OCI-LY7 (cell line): ENCODE results near the gene VKORC1. TPM values are rescaled to one million over a fixed set of nuclear protein-coding genes. Genes with fewer than 3 reads are reported as not detected.

ENCODE experiments used
- BruUV-seq: library from RNA; stranded (reverse); fragments of 400-500 nt; replicated peaks from 2 replicates; lab custom pipeline; 2021; lab: Mats Ljungman, UMichigan
- CTCF ChIA-PET: fragments of 300-600 bp; sonication (Branson Sonifier 250); formaldehyde crosslinking; loops from one replicate; lab custom pipeline; 2022; ENCODE audit warnings: antibody characterized with exemption; ENCODE audit not compliant: unreplicated experiment; lab: Charles Lee
- POLR2A ChIA-PET: fragments of 300-600 bp; sonication (Branson Sonifier 250); formaldehyde crosslinking; loops from one replicate; lab custom pipeline; 2022; ENCODE audit warnings: antibody characterized with exemption; lab: Charles Lee
- DNase-seq: peaks from one replicate; pipeline ENCODE4 v3.0.0-alpha.2; 2015; ENCODE audit warnings: low spot score
- H2AFZ ChIP-seq: fragments of 200-600 bp; sonication (generic), shearing (Covaris generic); 2 replicates; pipeline ENCODE4 v1.6.1; 2014; ENCODE audit warnings: mild to moderate bottlenecking, antibody characterized with exemption, low read length, moderate library complexity
- H3K27ac ChIP-seq: fragments of 200-600 bp; sonication (generic); 2 replicates; pipeline ENCODE4 v1.5.1; 2014; ENCODE audit warnings: mixed run types, low read depth, mild to moderate bottlenecking, moderate library complexity, low read length, inconsistent platforms; ENCODE audit not compliant: poor library complexity, severe bottlenecking
- H3K36me3 ChIP-seq: fragments of 200-600 bp; sonication (generic); 2 replicates; pipeline ENCODE4 v1.6.1; 2014; ENCODE audit warnings: mild to moderate bottlenecking, antibody characterized with exemption, low read length, moderate library complexity, mixed read lengths; ENCODE audit not compliant: insufficient read depth
- H3K4me1 ChIP-seq: fragments of 200-600 bp; sonication (generic); 2 replicates; pipeline ENCODE4 v1.5.1; 2014; ENCODE audit warnings: mild to moderate bottlenecking, low read length; ENCODE audit not compliant: insufficient read depth, poor library complexity, severe bottlenecking
- H3K4me2 ChIP-seq: fragments of 200-600 bp; sonication (generic); 2 replicates; pipeline ENCODE4 v1.6.1; 2014; ENCODE audit warnings: mild to moderate bottlenecking, low read length
- H3K4me3 ChIP-seq: fragments of 200-600 bp; sonication (generic); 2 replicates; pipeline ENCODE4 v1.5.1; 2014; ENCODE audit warnings: mild to moderate bottlenecking, low read depth, low read length; ENCODE audit not compliant: poor library complexity, severe bottlenecking
- H3K79me2 ChIP-seq: fragments of 200-600 bp; sonication (generic); 2 replicates; pipeline ENCODE4 v1.6.1; 2016; ENCODE audit warnings: low read depth, mild to moderate bottlenecking, low read length, moderate library complexity, mixed read lengths; ENCODE audit not compliant: insufficient read depth
- H3K9me2 ChIP-seq: fragments of 200-600 bp; sonication (generic); 2 replicates; pipeline ENCODE4 v1.6.1; 2016; ENCODE audit warnings: mild to moderate bottlenecking, low read length, mixed read lengths; ENCODE audit not compliant: insufficient read depth
- H3K9me3 ChIP-seq: fragments of 200-600 bp; sonication (generic); 2 replicates; pipeline ENCODE4 v1.6.1; 2014; ENCODE audit warnings: mild to moderate bottlenecking, mixed run types, low read length, mixed read lengths
- H4K20me1 ChIP-seq: fragments of 200-600 bp; sonication (generic); 2 replicates; pipeline ENCODE4 v1.6.1; 2014; ENCODE audit warnings: mild to moderate bottlenecking, antibody characterized with exemption, low read length, moderate library complexity, mixed read lengths; ENCODE audit not compliant: insufficient read depth
- CTCF ChIP-seq: fragments of 200-600 bp; sonication (generic); conservative IDR thresholded peaks from 2 replicates; pipeline ENCODE4 v1.5.1; 2014; ENCODE audit warnings: mild to moderate bottlenecking, antibody characterized with exemption, low read length, moderate library complexity, mixed read lengths
- EZH2phosphoT487 ChIP-seq: fragments of 200-600 bp; sonication (generic); IDR thresholded peaks from 2 replicates; pipeline ENCODE4 v1.6.1; 2018; ENCODE audit warnings: low read depth, borderline replicate concordance, mild to moderate bottlenecking, mixed run types, antibody characterized with exemption, low read length, moderate library complexity, mixed read lengths
- intact Hi-C: fragments of 100-400 bp; cut with micrococcal nuclease; formaldehyde crosslinking; loops from one replicate; pipeline ENCODE4 v1.10.0; 2022; ENCODE audit not compliant: unreplicated experiment
- total RNA-seq, 2 experiments: library from RNA; depleted of rRNA in 1 of 2; stranded (reverse); fragments of >200 nt in 1 of 2; shearing (Covaris generic) in 1 of 2; gene quantifications; 2 replicates each; pipeline ENCODE4 v1.2.3, GENCODE V29; 2014 to 2022

Gene VKORC1
- total RNA-seq, 2 experiments from 2014 or later: 69.3 to 70.2 TPM

GRCh38 chr16:31081428-31082351 lies 12.9 kb downstream of the VKORC1 start:
- ChIA-PET POLR2A (no interaction called here), CTCF (no interaction called here)
- no peaks in the 10 kb centered on the region for H4K20me1 ChIP-seq
- H3K79me2 ChIP-seq: no peaks in the 10 kb centered on the region
- H3K9me3 ChIP-seq: no peaks in the 10 kb centered on the region
- H3K36me3 ChIP-seq: peaks cover 75% of the 10 kb centered on the region
- no TSS peak for BruUV-seq
- H3K4me3 ChIP-seq: no peak overlapping the region
- no peak overlapping the region for H3K4me2 ChIP-seq
- H2AFZ ChIP-seq: no peak overlapping the region
- no peaks in the 10 kb centered on the region for H3K9me2 ChIP-seq
- H3K27ac ChIP-seq: no peak overlapping the region
- intact Hi-C loops: no loop called here
- no peaks in the 10 kb centered on the region for H3K4me1 ChIP-seq
- TF ChIP-seq EZH2phosphoT487 (no peak), CTCF (no peak)
- DNase-seq: no peak

GRCh38 chr16:31080756-31081419 lies 13.7 kb downstream of the VKORC1 start:
- Histone ChIP-seq H3K4me3 (no peak overlapping the region), H3K9me2 (no peaks in the 10 kb centered on the region), H3K36me3 (peaks cover 80% of the 10 kb centered on the region), H3K9me3 (no peaks in the 10 kb centered on the region), H3K79me2 (peaks cover 6% of the 10 kb centered on the region), H3K27ac (no peak overlapping the region), H2AFZ (no peak overlapping the region), H3K4me1 (no peaks in the 10 kb centered on the region), H3K4me2 (no peak overlapping the region), H4K20me1 (no peaks in the 10 kb centered on the region)
- no peak for DNase-seq
- intact Hi-C loops: no loop called here
- CTCF ChIA-PET: no interaction called here
- POLR2A ChIA-PET: no interaction called here
- TF ChIP-seq CTCF: no peak
- no peak for TF ChIP-seq EZH2phosphoT487
- BruUV-seq: no TSS peak
